Stimulated activated CD8-positive, alpha-beta memory T cell treated with anti-CD3 and anti-CD28 coated beads, Interleukin-7, amount 100 ng/mL, for 4 hours (primary cell): ENCODE results near the gene PLXNA2.

Experiments
- DNase-seq, 2 donors: peaks; one replicate each; pipeline ENCODE4 v3.0.0-alpha.2; 2020; ENCODE audit warnings: low read depth in 2 of 2

PLXNA2 gene

GRCh38 chr1:208146650-208147049 is 97.5 kb downstream of the PLXNA2 start:
- no peak for DNase-seq

GRCh38 chr1:208145167-208145566 is 99.0 kb downstream of the PLXNA2 start:
- no peak for DNase-seq

GRCh38 chr1:208142590-208143382 is 101.4 kb downstream of the PLXNA2 start:
- no peak for DNase-seq

GRCh38 chr1:208141610-208142192 is 102.5 kb downstream of the PLXNA2 start:
- DNase-seq: no peak

GRCh38 chr1:208139434-208140045 is 104.6 kb downstream of the PLXNA2 start:
- DNase-seq: no peak

- no peak for DNase-seq
These were observed 107.0 kb downstream of the PLXNA2 start for GRCh38 chr1:208137193-208137592.

GRCh38 chr1:208136459-208137182 is 107.6 kb downstream of the PLXNA2 start:
- no peak for DNase-seq

- DNase-seq: no peak
These were observed 108.8 kb downstream of the PLXNA2 start for GRCh38 chr1:208135354-208135753.

- no peak for DNase-seq
These were observed 109.7 kb downstream of the PLXNA2 start for GRCh38 chr1:208134491-208134890.

- no peak for DNase-seq
These were observed 110.8 kb downstream of the PLXNA2 start for GRCh38 chr1:208133355-208133754.

GRCh38 chr1:208132287-208132882 is 111.8 kb downstream of the PLXNA2 start:
- peak in 1 of 2 donors; percentile 11 for DNase-seq

- DNase-seq: no peak
These were observed 112.4 kb downstream of the PLXNA2 start for GRCh38 chr1:208131621-208132286.

GRCh38 chr1:208129487-208129886 is 114.7 kb downstream of the PLXNA2 start:
- DNase-seq: no peak

GRCh38 chr1:208129060-208129459 is 115.1 kb downstream of the PLXNA2 start:
- no peak for DNase-seq

- DNase-seq: no peak
These were observed 116.2 kb downstream of the PLXNA2 start for GRCh38 chr1:208127792-208128529.

GRCh38 chr1:208127284-208127683 is 116.9 kb downstream of the PLXNA2 start:
- no peak for DNase-seq

GRCh38 chr1:208126108-208126507 is 118.1 kb downstream of the PLXNA2 start:
- DNase-seq: no peak

GRCh38 chr1:208122612-208123358 is 121.4 kb downstream of the PLXNA2 start:
- no peak for DNase-seq

GRCh38 chr1:208121813-208122364 is 122.3 kb downstream of the PLXNA2 start:
- DNase-seq: no peak

- DNase-seq: no peak
These were observed 123.8 kb downstream of the PLXNA2 start for GRCh38 chr1:208120431-208120790.
